IPS-20b (cell line): ENCODE results near the gene SASH1.

Experiments used
- H3K27ac ChIP-seq: one replicate; pipeline ENCODE4 v1.5.1; 2013; ENCODE audit warnings: low read length
- H3K27me3 ChIP-seq: 2 replicates; pipeline ENCODE4 v1.6.1; 2013; ENCODE audit warnings: mild to moderate bottlenecking, low read length, inconsistent platforms; ENCODE audit not compliant: insufficient read depth
- H3K36me3 ChIP-seq: 2 replicates; pipeline ENCODE4 v1.6.1; 2013; ENCODE audit warnings: low read depth, mild to moderate bottlenecking, inconsistent platforms, low read length, moderate library complexity; ENCODE audit not compliant: insufficient read depth
- H3K4me1 ChIP-seq: 2 replicates; pipeline ENCODE4 v1.6.1; 2013; ENCODE audit warnings: mild to moderate bottlenecking, control low read depth, inconsistent platforms, low read length, moderate library complexity; ENCODE audit not compliant: insufficient read depth
- H3K4me3 ChIP-seq: 2 replicates; pipeline ENCODE4 v1.5.1; 2013; ENCODE audit warnings: mild to moderate bottlenecking, low read length, inconsistent platforms
- H3K9ac ChIP-seq: 2 replicates; pipeline ENCODE4 v1.6.1; 2013; ENCODE audit warnings: low read depth, mild to moderate bottlenecking, inconsistent platforms, low read length, moderate library complexity
- H3K9me3 ChIP-seq: 2 replicates; pipeline ENCODE4 v1.6.1; 2013; ENCODE audit warnings: mild to moderate bottlenecking, low read depth, low read length, inconsistent platforms; ENCODE audit not compliant: insufficient read depth

Gene SASH1

GRCh38 chr6:148467926-148468325 is 125.3 kb downstream of the SASH1 start:
- Histone ChIP-seq H3K27ac (no peak overlapping the region), H3K9me3 (no peaks in the 10 kb centered on the region), H3K27me3 (no peaks in the 10 kb centered on the region), H3K36me3 (peaks cover 12% of the 10 kb centered on the region; the same call in 1 of the 2 replicates), H3K4me3 (no peak overlapping the region), H3K4me1 (peaks cover 18% of the 10 kb centered on the region; the same call in 1 of the 2 replicates), H3K9ac (no peak overlapping the region)

- H3K36me3 ChIP-seq: peaks cover 30% of the 10 kb centered on the region
- H3K9ac ChIP-seq: no peak overlapping the region
- no peaks in the 10 kb centered on the region for H3K27me3 ChIP-seq
- peaks cover 10% of the 10 kb centered on the region; the same call in 1 of the 2 replicates for H3K4me1 ChIP-seq
- H3K9me3 ChIP-seq: no peaks in the 10 kb centered on the region
- no peak overlapping the region for H3K27ac ChIP-seq
- H3K4me3 ChIP-seq: no peak overlapping the region
Measured at GRCh38 chr6:148470156-148470555, 127.5 kb downstream of the SASH1 start.

- Histone ChIP-seq H3K9me3 (no peaks in the 10 kb centered on the region), H3K4me3 (no peak overlapping the region), H3K4me1 (peaks cover 10% of the 10 kb centered on the region; the same call in 1 of the 2 replicates), H3K27ac (no peak overlapping the region), H3K27me3 (no peaks in the 10 kb centered on the region), H3K36me3 (peaks cover 35% of the 10 kb centered on the region), H3K9ac (no peak overlapping the region)
Measured at GRCh38 chr6:148470606-148471465, 128.2 kb downstream of the SASH1 start.

GRCh38 chr6:148471624-148472159 is 129.1 kb downstream of the SASH1 start:
- Histone ChIP-seq H3K4me1 (peaks cover 10% of the 10 kb centered on the region; the same call in 1 of the 2 replicates), H3K9ac (peak overlapping the region; percentile 18; the same call in 1 of the 2 replicates), H3K27me3 (no peaks in the 10 kb centered on the region), H3K36me3 (peaks cover 39% of the 10 kb centered on the region), H3K4me3 (no peak overlapping the region), H3K9me3 (no peaks in the 10 kb centered on the region), H3K27ac (no peak overlapping the region)

GRCh38 chr6:148472171-148473105 is 129.8 kb downstream of the SASH1 start:
- H3K36me3 ChIP-seq: peaks cover 46% of the 10 kb centered on the region
- H3K27ac ChIP-seq: no peak overlapping the region
- H3K4me3 ChIP-seq: no peak overlapping the region
- H3K27me3 ChIP-seq: no peaks in the 10 kb centered on the region
- H3K4me1 ChIP-seq: peaks cover 10% of the 10 kb centered on the region; the same call in 1 of the 2 replicates
- peak overlapping the region; percentile 18; the same call in 1 of the 2 replicates for H3K9ac ChIP-seq
- H3K9me3 ChIP-seq: no peaks in the 10 kb centered on the region

- no peak overlapping the region for H3K27ac ChIP-seq
- no peaks in the 10 kb centered on the region for H3K9me3 ChIP-seq
- no peak overlapping the region for H3K4me3 ChIP-seq
- H3K27me3 ChIP-seq: no peaks in the 10 kb centered on the region
- H3K36me3 ChIP-seq: peaks cover 35% of the 10 kb centered on the region
- H3K4me1 ChIP-seq: no peaks in the 10 kb centered on the region
- no peak overlapping the region for H3K9ac ChIP-seq
Measured at GRCh38 chr6:148479497-148479896, 136.9 kb downstream of the SASH1 start.

GRCh38 chr6:148487461-148487860 is 144.8 kb downstream of the SASH1 start:
- H3K27me3 ChIP-seq: no peaks in the 10 kb centered on the region
- no peaks in the 10 kb centered on the region for H3K9me3 ChIP-seq
- no peak overlapping the region for H3K27ac ChIP-seq
- no peak overlapping the region for H3K9ac ChIP-seq
- peaks cover 18% of the 10 kb centered on the region for H3K36me3 ChIP-seq
- H3K4me1 ChIP-seq: no peaks in the 10 kb centered on the region
- no peak overlapping the region for H3K4me3 ChIP-seq

- Histone ChIP-seq H3K4me3 (no peak overlapping the region), H3K9ac (no peak overlapping the region), H3K9me3 (no peaks in the 10 kb centered on the region), H3K4me1 (no peaks in the 10 kb centered on the region), H3K27ac (no peak overlapping the region), H3K36me3 (peaks cover 13% of the 10 kb centered on the region), H3K27me3 (no peaks in the 10 kb centered on the region)
Measured at GRCh38 chr6:148491638-148492251, 149.1 kb downstream of the SASH1 start.

GRCh38 chr6:148492654-148493290 is 150.1 kb downstream of the SASH1 start:
- H3K9me3 ChIP-seq: no peaks in the 10 kb centered on the region
- H3K27me3 ChIP-seq: no peaks in the 10 kb centered on the region
- peaks cover 7% of the 10 kb centered on the region for H3K36me3 ChIP-seq
- H3K4me1 ChIP-seq: no peaks in the 10 kb centered on the region
- H3K9ac ChIP-seq: no peak overlapping the region
- no peak overlapping the region for H3K27ac ChIP-seq
- H3K4me3 ChIP-seq: no peak overlapping the region

- H3K27me3 ChIP-seq: no peaks in the 10 kb centered on the region
Measured at GRCh38 chr6:148493424-148493823, 150.8 kb downstream of the SASH1 start.

GRCh38 chr6:148494226-148494625 is 151.6 kb downstream of the SASH1 start:
- H3K9ac ChIP-seq: no peak overlapping the region
- H3K9me3 ChIP-seq: no peaks in the 10 kb centered on the region
- H3K36me3 ChIP-seq: no peaks in the 10 kb centered on the region
- H3K4me3 ChIP-seq: no peak overlapping the region
- no peaks in the 10 kb centered on the region for H3K27me3 ChIP-seq
- H3K4me1 ChIP-seq: no peaks in the 10 kb centered on the region
- H3K27ac ChIP-seq: no peak overlapping the region

More at GRCh38 chr6:148493424-148493823, 150.8 kb downstream of the SASH1 start:
- Histone ChIP-seq H3K9me3 (no peaks in the 10 kb centered on the region), H3K27ac (no peak overlapping the region), H3K4me3 (no peak overlapping the region), H3K36me3 (peaks cover under 1% of the 10 kb centered on the region), H3K9ac (no peak overlapping the region), H3K4me1 (no peaks in the 10 kb centered on the region)
